Stimulated activated CD8-positive, alpha-beta memory T cell treated with anti-CD3 and anti-CD28 coated beads, Interleukin-15, amount 100 ng/mL, for 24 hours (primary cell): Measurements from ENCODE around the gene TRIM68.

Experiments used
- DNase-seq: peaks from one replicate; pipeline ENCODE4 v3.0.0-alpha.2; 2020; ENCODE audit warnings: low read depth

Gene TRIM68

DNA sequence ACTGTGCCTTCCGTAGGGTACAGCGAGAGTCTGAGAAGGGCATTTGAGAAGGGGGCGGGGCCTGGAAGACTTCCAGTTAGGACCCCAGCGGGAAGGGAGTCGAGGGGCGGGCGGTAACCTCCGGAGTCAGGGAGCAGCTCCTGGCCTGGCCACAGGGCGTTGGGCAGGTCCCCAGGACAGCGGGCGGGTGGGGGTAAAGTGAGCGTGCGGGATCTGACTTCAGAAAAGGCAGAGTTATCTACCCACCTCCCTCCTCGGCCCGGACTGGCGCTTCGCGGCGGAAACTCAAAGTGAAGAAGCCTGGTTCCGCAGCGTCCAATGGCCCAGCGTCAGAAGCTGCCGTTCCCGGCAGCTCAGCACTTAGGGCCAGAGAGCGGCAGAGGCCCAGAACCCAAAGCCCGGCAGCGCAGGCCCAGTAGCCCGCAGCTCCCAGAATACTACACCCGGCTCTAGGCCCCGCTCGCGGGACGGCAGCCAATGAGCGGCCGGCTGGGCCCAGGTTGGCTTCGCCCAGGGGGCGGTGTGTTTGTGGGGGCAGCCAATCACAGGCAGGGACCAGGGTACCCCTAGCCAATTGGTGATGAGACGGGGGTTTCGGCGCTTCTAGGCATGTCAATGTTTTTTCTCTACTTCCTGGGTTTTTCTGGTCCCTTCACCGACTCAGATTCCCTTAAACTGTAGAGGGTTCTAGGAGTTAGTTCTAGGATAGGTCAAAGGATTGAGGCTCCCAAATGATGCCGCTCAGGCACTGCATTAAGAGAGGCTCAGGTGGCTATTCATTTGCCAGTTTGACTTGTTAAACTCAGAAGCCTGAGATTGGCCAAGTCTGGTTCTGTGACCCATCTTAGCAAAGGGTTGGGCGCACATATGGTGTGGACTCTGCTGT lies at the start of gene TRIM68:
Gene TRIM68, minus strand, starts transcription at position 451 of the 886 bp plus-strand sequence. CDS start 2,727 bp downstream, outside the sequence.
- peak; percentile 78 for DNase-seq

DNA sequence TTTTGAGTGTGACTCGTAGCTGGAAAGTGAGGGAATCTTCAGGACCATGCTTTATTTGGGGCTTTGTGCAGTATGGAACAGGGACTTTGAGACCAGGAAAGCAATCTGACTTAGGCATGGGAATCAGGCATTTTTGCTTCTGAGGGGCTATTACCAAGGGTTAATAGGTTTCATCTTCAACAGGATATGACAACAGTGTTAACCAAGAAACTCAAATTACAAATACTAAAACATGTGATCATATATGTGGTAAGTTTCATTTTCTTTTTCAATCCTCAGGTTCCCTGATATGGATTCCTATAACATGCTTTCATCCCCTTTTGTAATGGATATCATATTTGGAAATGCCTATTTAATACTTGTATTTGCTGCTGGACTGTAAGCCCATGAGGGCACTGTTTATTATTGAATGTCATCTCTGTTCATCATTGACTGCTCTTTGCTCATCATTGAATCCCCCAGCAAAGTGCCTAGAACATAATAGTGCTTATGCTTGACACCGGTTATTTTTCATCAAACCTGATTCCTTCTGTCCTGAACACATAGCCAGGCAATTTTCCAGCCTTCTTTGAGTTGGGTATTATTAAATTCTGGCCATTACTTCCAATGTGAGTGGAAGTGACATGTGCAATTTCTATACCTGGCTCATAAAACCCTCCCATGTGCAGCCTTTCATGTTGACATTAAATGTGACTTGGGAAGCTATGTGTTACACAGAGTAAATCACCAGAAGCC lies 46.8 kb upstream of the TRIM68 start:
- no peak for DNase-seq

- DNase-seq, result no peak
These were observed 39.7 kb upstream of the TRIM68 start for GRCh38 chr11:4647766-4648165.

GRCh38 chr11:4645974-4646373 lies 37.9 kb upstream of the TRIM68 start:
- no peak for DNase-seq

DNA sequence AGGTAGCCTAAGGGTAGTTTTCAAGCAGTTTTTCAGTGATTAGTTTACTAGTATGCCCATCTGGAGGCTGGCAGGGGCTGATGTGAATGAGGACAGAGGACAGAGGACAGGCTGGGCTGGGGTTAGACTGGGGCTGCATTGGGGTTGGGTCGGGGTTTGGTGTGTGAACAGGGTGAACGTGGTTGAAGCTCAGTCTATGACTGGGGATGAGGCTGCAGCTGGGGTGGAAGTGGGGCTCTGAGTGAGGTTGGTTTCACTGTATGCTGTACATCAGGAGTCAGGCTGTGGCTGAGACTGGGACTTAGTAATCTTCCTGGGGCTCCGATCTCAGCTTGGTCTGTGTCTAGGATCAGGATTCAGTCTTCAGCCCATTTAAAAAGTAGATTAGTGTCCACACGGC lies 36.2 kb upstream of the TRIM68 start:
- no peak for DNase-seq

DNA sequence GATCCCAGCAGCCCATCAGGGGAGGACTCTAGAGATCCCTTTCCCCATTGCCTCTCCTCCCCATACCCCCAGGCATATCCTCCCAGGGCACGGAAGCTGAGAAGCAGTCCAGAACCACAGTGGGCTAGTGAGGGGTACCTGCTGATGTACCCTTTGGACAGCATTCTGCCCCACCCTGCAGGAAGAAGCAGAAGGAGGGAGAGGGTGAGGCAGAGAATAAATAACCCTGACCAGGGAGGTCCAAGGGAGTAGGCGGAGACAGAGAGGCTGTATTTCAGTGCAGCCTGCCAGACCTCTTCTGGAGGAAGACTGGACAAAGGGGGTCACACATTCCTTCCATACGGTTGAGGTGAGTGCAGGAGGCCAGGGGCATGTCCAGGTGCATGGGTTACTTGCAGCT lies 35.7 kb upstream of the TRIM68 start, which contains the start of gene OR51E1:
Gene OR51E1, plus strand, starts transcription at position 301 of the 400 bp plus-strand sequence. CDS start 8,545 bp downstream, outside the sequence.
- no peak for DNase-seq

- no peak for DNase-seq
These were observed 35.0 kb upstream of the TRIM68 start for GRCh38 chr11:4643076-4643475.

DNA sequence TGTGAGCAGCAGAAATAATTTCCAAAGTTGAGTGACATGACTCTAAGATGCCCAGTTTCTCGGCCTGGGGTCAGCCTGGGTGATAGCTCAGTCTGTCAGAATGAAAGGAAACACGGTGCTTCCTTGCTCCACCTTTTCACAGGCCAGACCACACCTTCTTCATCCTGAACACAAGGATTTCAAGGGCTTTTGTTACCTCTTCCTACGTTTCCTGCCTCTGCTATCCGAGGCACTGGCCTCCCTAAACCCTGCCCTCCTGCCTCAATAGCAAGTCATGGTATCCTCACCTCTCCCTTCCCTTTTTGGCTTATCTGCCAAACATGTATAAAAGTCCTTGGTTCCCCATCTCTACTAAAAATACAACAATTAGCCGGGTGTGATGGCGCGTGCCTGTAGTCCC lies 34.0 kb upstream of the TRIM68 start:
- DNase-seq, result no peak

- DNase-seq, result no peak
These were observed 33.5 kb upstream of the TRIM68 start for GRCh38 chr11:4641501-4641900.

- DNase-seq, result no peak
These were observed 31.9 kb upstream of the TRIM68 start for GRCh38 chr11:4639931-4640330.

- no peak for DNase-seq
These were observed 29.6 kb upstream of the TRIM68 start for GRCh38 chr11:4637662-4638047.

- DNase-seq, result peak; percentile 45
These were observed 29.1 kb upstream of the TRIM68 start, which contains the start of gene OR51D1 for GRCh38 chr11:4636962-4637661. TSS of gene OR51D1 (plus strand) at chr11:4637477. CDS start at chr11:4639791, 2,314 bp downstream.

DNA sequence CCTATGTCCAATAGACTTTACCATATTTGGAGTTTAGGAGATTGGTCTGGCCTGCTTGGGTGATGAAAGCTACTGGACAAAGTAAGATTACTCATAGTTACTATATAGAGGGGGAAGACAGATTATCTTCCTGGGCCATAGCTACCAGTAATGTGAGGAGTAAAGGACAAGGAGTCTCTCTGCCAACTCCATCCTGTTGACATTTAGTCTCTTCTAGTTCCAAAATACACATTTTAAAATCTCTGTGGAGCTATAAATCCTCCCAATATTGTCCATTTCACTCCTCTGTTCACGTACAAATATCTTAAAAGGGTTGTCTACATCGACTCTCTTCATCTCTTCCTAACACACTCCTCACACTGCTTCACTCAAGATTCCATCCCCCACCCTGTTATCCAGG lies 28.1 kb upstream of the TRIM68 start:
- DNase-seq, result no peak

- DNase-seq, result no peak
These were observed 18.4 kb upstream of the TRIM68 start for GRCh38 chr11:4626207-4627099.

- no peak for DNase-seq
These were observed 11.5 kb upstream of the TRIM68 start for GRCh38 chr11:4619514-4619913.

DNA sequence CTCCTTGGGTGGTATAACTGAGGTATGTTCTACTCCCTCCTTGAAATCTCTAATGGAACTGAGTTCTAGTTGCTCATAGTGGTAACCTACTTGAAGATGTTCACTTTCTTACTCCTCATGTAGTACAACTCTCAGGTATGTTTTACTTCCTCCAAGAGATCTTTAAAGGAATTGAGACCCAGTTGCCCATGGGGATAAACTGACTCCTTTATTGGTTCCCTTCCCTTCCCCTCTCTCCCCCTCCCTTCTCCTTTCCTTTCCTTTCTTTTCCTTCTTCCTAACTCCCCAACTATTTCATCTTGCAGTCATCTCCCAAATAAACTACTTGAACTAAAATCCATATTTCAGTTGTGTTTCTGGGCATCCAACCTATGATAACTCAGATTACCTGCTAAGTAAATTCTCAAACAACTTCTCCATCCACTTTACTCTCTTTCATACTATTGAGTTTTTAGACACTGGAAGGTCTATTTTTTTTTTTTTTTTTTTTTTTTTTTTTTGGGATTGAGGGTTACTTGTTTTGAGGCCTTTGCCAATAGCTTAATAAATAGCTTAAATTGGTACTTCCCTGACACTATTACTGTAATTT lies 7.9 kb upstream of the TRIM68 start:
- no peak for DNase-seq

- no peak for DNase-seq
These were observed 4.0 kb upstream of the TRIM68 start for GRCh38 chr11:4611986-4612385.

DNA sequence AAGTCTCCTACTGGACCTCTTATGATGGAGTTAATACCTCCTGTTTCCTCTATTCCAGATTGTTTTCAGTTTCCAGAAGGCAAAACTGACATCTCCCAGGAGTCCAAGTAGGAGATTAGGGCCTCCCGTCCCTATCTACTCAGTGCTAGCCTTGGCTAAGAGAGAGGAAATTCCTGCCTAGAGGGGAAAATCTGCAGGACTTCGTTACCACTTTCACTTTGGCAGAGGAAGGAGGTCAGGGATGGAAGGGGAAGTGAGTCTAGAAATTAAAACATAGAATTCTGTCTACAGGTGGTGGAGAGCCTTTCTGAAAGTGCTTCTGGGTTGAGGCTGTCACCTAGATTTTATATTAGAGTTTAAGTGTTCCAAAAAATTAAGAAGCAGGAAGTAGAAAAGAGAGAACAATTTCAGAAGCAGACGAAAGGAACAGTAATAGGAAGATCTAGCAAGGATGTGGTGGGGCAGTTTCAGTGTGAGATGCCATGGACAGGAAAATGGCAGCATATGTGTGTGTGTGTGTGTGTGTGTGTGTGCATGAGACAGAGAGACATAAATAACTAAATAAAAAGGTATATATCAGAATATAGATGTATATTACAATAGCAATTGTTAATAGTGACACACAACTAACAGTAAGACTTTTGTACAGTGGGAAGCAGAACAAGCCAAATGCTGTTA lies 2.4 kb upstream of the TRIM68 start:
- DNase-seq, result no peak

DNA sequence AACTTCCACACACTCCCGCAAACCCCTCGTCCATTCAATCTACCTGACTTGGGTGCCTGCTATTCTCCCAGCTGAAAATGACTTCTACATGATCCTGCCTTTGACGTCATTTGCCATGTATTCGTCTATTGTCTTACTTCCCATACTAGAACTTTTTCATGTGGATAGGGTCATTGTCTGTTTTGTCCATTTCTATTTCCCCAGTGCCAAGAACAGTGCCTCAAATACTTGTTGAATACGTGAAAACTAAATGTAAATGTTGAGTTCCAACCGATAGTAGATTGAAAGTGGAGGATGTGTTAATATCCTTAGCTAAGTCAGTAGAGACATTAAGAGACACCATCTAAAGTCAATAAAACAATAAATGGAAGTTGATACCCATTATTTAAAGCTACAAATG lies 935 bp downstream of the TRIM68 start:
- no peak for DNase-seq

DNA sequence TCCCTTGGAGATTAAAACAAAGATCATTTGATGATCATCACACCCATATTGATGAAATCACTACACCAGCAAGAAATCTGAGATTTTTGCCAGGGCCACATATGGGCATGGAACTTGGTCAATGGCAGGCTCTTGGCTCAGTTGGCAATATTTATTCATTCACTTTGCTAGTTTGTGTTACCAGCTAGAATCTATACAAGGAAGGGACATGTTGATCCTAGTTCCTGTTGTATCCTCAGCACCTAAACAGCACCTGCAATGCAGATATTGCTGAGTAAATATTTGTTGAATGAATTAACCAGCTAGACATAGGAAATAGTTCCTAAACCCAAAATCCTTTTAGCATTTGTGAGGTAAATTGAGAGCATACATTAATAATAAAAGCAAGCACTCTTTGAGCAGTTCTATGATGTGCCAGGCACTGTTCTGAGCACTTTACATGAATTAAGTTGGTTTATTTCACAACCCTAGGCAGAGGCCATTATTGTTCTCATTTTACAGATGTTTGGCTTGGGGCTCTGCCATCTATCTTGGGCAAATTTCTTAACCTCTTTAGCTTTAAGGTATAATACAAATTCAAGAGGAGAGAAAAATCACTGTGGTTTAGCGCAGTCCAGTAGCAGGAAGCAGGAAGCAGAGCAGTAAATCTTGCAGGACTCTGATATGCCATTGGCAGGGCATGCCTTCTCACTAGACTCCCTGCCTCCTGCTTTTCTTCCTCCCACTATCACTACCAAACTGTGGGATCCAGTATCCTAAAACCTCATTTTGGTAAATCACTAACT lies 1.6 kb downstream of the TRIM68 start:
- no peak for DNase-seq
